Measurements from ENCODE around the gene ATRNL1. TPM values are rescaled to one million over a fixed set of nuclear protein-coding genes. Genes with fewer than 3 reads are reported as not detected.

The ATRNL1 gene
- total RNA-seq, 1 experiment from 2014 or later = 1.3 TPM

- Histone ChIP-seq H2AFZ (ENCODE audit: low read depth, low read length, poor library complexity, severe bottlenecking) (no peak overlapping the region), H3K36me3 (ENCODE audit: control insufficient read depth in 1 of 2, insufficient read depth in 2 of 2, low read length in 2 of 2) (no peaks in the 10 kb centered on the region), H3K4me1 (ENCODE audit: control insufficient read depth in 1 of 2, insufficient read depth in 2 of 2, low read length in 2 of 2) (no peaks in the 10 kb centered on the region), H3K4me3 (replicated peaks in 1 of 2; ENCODE audit: low read depth in 1 of 2, low read length in 2 of 2) (no peak overlapping the region), H4K20me1 (ENCODE audit: insufficient read depth) (no peaks in the 10 kb centered on the region), H3K9me2 (ENCODE audit: insufficient read depth) (no peaks in the 10 kb centered on the region), H3K79me2 (ENCODE audit: insufficient read depth, low read length) (no peaks in the 10 kb centered on the region), H3K4me2 (ENCODE audit: low read length) (no peak overlapping the region), H3K27ac (ENCODE audit: low read depth, low read length) (no peak overlapping the region), H3K9me3 (ENCODE audit: control insufficient read depth in 1 of 2, insufficient read depth in 1 of 2, low read depth in 1 of 2, low read length in 2 of 2) (no peaks in the 10 kb centered on the region), H3K27me3 (ENCODE audit: insufficient read depth, low read length) (peaks cover 7% of the 10 kb centered on the region), H3K9ac (ENCODE audit: low read length) (no peak overlapping the region)
- ChIA-PET RAD21 (ENCODE audit: low non-redundant PET in 1 of 2, low total read pairs in 2 of 2, uncharacterized antibody in 2 of 2, unreplicated experiment in 2 of 2) (no interaction called here), POLR2A (no interaction called here), CTCF (no interaction called here)
- no peak for ATAC-seq
- TF ChIP-seq JUND (IDR thresholded peaks at IDR 0.05) (no peak), ZNF274 (IDR thresholded peaks at IDR 0.05; ENCODE audit: low read depth, low read length) (no peak), FOSL1 (IDR thresholded peaks at IDR 0.05; ENCODE audit: low read depth) (no peak), RAD21 (IDR thresholded peaks at IDR 0.05; ENCODE audit: low read depth) (no peak), EZH2 (IDR thresholded peaks at IDR 0.05) (no peak), ELF1 (IDR thresholded peaks at IDR 0.05; ENCODE audit: borderline replicate concordance, low read depth) (no peak), SP1 (IDR thresholded peaks at IDR 0.05; ENCODE audit: low read depth) (no peak), SIN3A (IDR thresholded peaks at IDR 0.05; ENCODE audit: low read depth) (no peak)
- TF ChIP-seq, protein P1, sequence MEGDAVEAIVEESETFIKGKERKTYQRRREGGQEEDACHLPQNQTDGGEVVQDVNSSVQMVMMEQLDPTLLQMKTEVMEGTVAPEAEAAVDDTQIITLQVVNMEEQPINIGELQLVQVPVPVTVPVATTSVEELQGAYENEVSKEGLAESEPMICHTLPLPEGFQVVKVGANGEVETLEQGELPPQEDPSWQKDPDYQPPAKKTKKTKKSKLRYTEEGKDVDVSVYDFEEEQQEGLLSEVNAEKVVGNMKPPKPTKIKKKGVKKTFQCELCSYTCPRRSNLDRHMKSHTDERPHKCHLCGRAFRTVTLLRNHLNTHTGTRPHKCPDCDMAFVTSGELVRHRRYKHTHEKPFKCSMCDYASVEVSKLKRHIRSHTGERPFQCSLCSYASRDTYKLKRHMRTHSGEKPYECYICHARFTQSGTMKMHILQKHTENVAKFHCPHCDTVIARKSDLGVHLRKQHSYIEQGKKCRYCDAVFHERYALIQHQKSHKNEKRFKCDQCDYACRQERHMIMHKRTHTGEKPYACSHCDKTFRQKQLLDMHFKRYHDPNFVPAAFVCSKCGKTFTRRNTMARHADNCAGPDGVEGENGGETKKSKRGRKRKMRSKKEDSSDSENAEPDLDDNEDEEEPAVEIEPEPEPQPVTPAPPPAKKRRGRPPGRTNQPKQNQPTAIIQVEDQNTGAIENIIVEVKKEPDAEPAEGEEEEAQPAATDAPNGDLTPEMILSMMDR (IDR thresholded peaks at IDR 0.05 in 2 of 3, conservative IDR thresholded peaks at IDR 0.05 in 1 of 3; ENCODE audit: borderline replicate concordance in 1 of 3, insufficient read depth in 1 of 3, low read depth in 2 of 3, low read length in 2 of 3) = no peak
- TF ChIP-seq, protein P2, sequence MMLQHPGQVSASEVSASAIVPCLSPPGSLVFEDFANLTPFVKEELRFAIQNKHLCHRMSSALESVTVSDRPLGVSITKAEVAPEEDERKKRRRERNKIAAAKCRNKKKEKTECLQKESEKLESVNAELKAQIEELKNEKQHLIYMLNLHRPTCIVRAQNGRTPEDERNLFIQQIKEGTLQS (IDR thresholded peaks at IDR 0.05) = no peak
- intact Hi-C loops (cut with micrococcal nuclease) = no loop called here
- no peak for DNase-seq (ENCODE audit: low read depth, low spot score)
- no TSS peak for BruUV-seq (replicated peaks)
Measured at GRCh38 chr10:115992236-115992986, 899.2 kb downstream of the ATRNL1 start.
